HL-60 (cell line): ENCODE measurements around the gene TRIML1.

Source experiments
- DNase-seq, 2 experiments: peaks; one replicate each; pipeline ENCODE4 v3.0.0-alpha.2; 2010 to 2020; ENCODE audit warnings: low read depth in 1 of 2, low spot score in 1 of 2
- H3K27ac ChIP-seq: fragments of 250-450 bp; sonication (Bioruptor Pico); replicated peaks from 2 replicates; pipeline ENCODE4 v1.5.1; 2020; ENCODE audit warnings: mild to moderate bottlenecking, moderate library complexity
- H3K27me3 ChIP-seq: fragments of 250-450 bp; sonication (Bioruptor Pico); 2 replicates; pipeline ENCODE4 v1.5.1; 2021; ENCODE audit warnings: mild to moderate bottlenecking, moderate library complexity; ENCODE audit not compliant: insufficient read depth, poor library complexity, severe bottlenecking
- H3K4me3 ChIP-seq: replicated peaks from 2 replicates; pipeline ENCODE4 v1.5.1; 2011; ENCODE audit warnings: mild to moderate bottlenecking, control low read depth, low read length; ENCODE audit not compliant: insufficient read depth
- GABPA ChIP-seq: IDR thresholded peaks from 2 replicates; pipeline ENCODE4 v1.6.1; 2012; ENCODE audit warnings: low read depth
- POLR2AphosphoS5 ChIP-seq: IDR thresholded peaks from 2 replicates; pipeline ENCODE4 v1.6.1; 2012; ENCODE audit warnings: low read depth
- REST ChIP-seq: IDR thresholded peaks from 2 replicates; pipeline ENCODE4 v1.6.1; 2012; ENCODE audit warnings: low read depth; ENCODE audit not compliant: insufficient replicate concordance
- SPI1 ChIP-seq: IDR thresholded peaks from 2 replicates; pipeline ENCODE4 v1.6.1; 2012; ENCODE audit warnings: low read depth, mild to moderate bottlenecking, borderline replicate concordance
- TF ChIP-seq, protein P1 (sequence below): IDR thresholded peaks from one replicate; pipeline ENCODE4 v1.5.1; 2011; ENCODE audit warnings: low read length, control low read depth, inconsistent platforms; ENCODE audit not compliant: insufficient read depth

TRIML1 gene

GRCh38 chr4:188110741-188111471 lies 28.3 kb upstream of the TRIML1 start:
- H3K4me3 ChIP-seq: no peak overlapping the region
- no peak overlapping the region for H3K27ac ChIP-seq
- no peak for TF ChIP-seq POLR2AphosphoS5
- TF ChIP-seq, protein P1, sequence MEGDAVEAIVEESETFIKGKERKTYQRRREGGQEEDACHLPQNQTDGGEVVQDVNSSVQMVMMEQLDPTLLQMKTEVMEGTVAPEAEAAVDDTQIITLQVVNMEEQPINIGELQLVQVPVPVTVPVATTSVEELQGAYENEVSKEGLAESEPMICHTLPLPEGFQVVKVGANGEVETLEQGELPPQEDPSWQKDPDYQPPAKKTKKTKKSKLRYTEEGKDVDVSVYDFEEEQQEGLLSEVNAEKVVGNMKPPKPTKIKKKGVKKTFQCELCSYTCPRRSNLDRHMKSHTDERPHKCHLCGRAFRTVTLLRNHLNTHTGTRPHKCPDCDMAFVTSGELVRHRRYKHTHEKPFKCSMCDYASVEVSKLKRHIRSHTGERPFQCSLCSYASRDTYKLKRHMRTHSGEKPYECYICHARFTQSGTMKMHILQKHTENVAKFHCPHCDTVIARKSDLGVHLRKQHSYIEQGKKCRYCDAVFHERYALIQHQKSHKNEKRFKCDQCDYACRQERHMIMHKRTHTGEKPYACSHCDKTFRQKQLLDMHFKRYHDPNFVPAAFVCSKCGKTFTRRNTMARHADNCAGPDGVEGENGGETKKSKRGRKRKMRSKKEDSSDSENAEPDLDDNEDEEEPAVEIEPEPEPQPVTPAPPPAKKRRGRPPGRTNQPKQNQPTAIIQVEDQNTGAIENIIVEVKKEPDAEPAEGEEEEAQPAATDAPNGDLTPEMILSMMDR: no peak
- TF ChIP-seq SPI1: no peak
- no peak for TF ChIP-seq REST
- no peak for TF ChIP-seq GABPA
- H3K27me3 ChIP-seq: no peaks in the 10 kb centered on the region
- DNase-seq: no peak

DNA sequence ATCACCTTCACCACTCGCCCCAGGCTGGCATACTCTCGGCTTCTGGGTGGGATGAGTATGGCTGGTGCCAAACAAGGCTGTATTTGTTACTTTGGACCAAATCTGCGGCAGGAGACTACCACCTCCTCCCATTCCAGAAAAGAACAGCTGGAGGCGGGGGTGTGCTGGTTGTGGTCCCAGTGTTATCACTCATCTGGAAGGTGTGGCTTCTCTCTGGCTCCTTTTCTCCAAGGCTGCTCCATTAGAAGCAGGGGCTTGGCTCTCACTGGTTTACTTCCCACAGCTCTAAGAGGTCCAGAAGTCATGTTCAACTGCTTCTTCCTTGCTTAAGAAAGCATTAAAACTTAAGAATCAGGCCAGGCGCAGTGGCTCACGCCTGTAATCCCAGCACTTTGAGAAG lies 27.3 kb upstream of the TRIML1 start:
- no peak for DNase-seq
- TF ChIP-seq POLR2AphosphoS5: no peak
- TF ChIP-seq SPI1: no peak
- no peak for TF ChIP-seq GABPA
- TF ChIP-seq REST: no peak
- TF ChIP-seq, protein P1: no peak
- no peaks in the 10 kb centered on the region for H3K27me3 ChIP-seq
- H3K27ac ChIP-seq: no peak overlapping the region
- H3K4me3 ChIP-seq: no peak overlapping the region

DNA sequence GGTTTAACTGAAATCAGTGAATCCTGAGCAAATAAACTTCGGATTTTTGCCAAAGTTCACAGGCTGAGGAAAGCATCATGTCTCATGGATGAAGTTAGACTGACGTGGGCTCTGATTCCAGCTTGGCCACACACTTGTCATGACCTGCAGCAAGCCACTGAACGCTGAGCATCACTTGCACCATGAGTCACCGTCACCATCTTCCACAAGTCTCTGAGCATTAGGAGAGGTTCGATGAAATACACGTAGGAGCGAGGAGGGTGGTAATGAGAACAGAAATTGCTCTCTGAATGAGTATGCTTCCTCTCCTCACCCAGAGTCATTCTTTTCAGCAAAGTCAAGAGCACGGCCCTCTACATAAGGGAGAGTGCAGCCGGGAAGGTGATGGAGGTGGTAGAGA lies 26.1 kb upstream of the TRIML1 start:
- TF ChIP-seq GABPA: no peak
- no peak for TF ChIP-seq REST
- TF ChIP-seq SPI1: no peak
- TF ChIP-seq, protein P1: no peak
- TF ChIP-seq POLR2AphosphoS5: no peak
- no peak for DNase-seq
- H3K27ac ChIP-seq: no peak overlapping the region
- no peaks in the 10 kb centered on the region for H3K27me3 ChIP-seq
- no peak overlapping the region for H3K4me3 ChIP-seq
